Stomach smooth muscle (tissue), 2 donors: Measurements from ENCODE around the gene NEMP2.
"Not testable (repeated sequence)": the region's sequence is repeated elsewhere in the genome, so short reads cannot be mapped to it uniquely, and the experiment has no call there.

Experiments
- H3K27ac ChIP-seq: one replicate; pipeline ENCODE4 v1.7.0; 2013; ENCODE audit warnings: mild to moderate bottlenecking, low read length, inconsistent platforms
- H3K27me3 ChIP-seq, 2 donors: one replicate each; pipeline ENCODE4 v1.7.0; 2013; ENCODE audit warnings: low read length in 2 of 2; ENCODE audit not compliant: insufficient read depth in 2 of 2, control insufficient read depth in 1 of 2
- H3K36me3 ChIP-seq, 2 donors: one replicate each; pipeline ENCODE4 v1.7.0; 2013; ENCODE audit warnings: low read length in 2 of 2; ENCODE audit not compliant: control insufficient read depth in 2 of 2, insufficient read depth in 2 of 2
- H3K4me1 ChIP-seq: one replicate; pipeline ENCODE4 v1.7.0; 2013; ENCODE audit warnings: low read length; ENCODE audit not compliant: control insufficient read depth, insufficient read depth
- H3K4me3 ChIP-seq, 2 donors: one replicate each; pipeline ENCODE4 v1.7.0; 2013; ENCODE audit warnings: low read length in 2 of 2
- H3K9ac ChIP-seq, 2 donors: one replicate each; pipeline ENCODE4 v1.7.0; 2013; ENCODE audit warnings: low read length in 2 of 2, mild to moderate bottlenecking in 1 of 2
- H3K9me3 ChIP-seq, 2 donors: one replicate each; pipeline ENCODE4 v1.7.0; 2013; ENCODE audit warnings: low read length in 2 of 2; ENCODE audit not compliant: control insufficient read depth in 2 of 2
- donor health status: healthy.
- donor health status: Pancreatic carcinoma.

NEMP2 gene

GRCh38 chr2:190468814-190469569 lies 65.5 kb downstream of the NEMP2 start:
- H3K9ac ChIP-seq = peak overlapping the region in 1 of 2 donors; percentile 2

GRCh38 chr2:190468354-190468753 lies 66.2 kb downstream of the NEMP2 start:
- H3K36me3 ChIP-seq, H3K9me3 ChIP-seq, H3K4me3 ChIP-seq, H3K27me3 ChIP-seq: not testable (repeated sequence)
- Histone ChIP-seq H3K9ac (peak overlapping the region in 1 of 2 donors; percentile 7), H3K27ac (peak overlapping the region; percentile 68), H3K4me1 (peaks cover 28% of the 10 kb centered on the region)

More at GRCh38 chr2:190468814-190469569, 65.5 kb downstream of the NEMP2 start:
- Histone ChIP-seq H3K36me3 (no peaks in the 10 kb centered on the region), H3K27ac (peak overlapping the region; percentile 68), H3K27me3 (no peaks in the 10 kb centered on the region), H3K4me3 (no peak overlapping the region), H3K9me3 (no peaks in the 10 kb centered on the region), H3K4me1 (peaks cover 28% of the 10 kb centered on the region)

- no peaks in the 10 kb centered on the region for H3K9me3 ChIP-seq
- H3K36me3 ChIP-seq = peaks cover 0 to 2% of the 10 kb centered on the region in 2 donors
- H3K27ac ChIP-seq = peak overlapping the region; percentile 68
- peaks cover 28% of the 10 kb centered on the region for H3K4me1 ChIP-seq
- H3K4me3 ChIP-seq = peak overlapping the region in 1 of 2 donors; percentile 44
- H3K9ac ChIP-seq = peak overlapping the region in 1 of 2 donors; percentile 7
- no peaks in the 10 kb centered on the region for H3K27me3 ChIP-seq
Observed at GRCh38 chr2:190467575-190468083, 66.9 kb downstream of the NEMP2 start.

- Histone ChIP-seq H3K27me3 (no peaks in the 10 kb centered on the region), H3K36me3 (peaks cover 0 to 4% of the 10 kb centered on the region in 2 donors), H3K9me3 (no peaks in the 10 kb centered on the region), H3K4me3 (peak overlapping the region in 1 of 2 donors; percentile 44), H3K4me1 (peaks cover 28% of the 10 kb centered on the region), H3K27ac (peak overlapping the region; percentile 68), H3K9ac (no peak overlapping the region)
Observed at GRCh38 chr2:190466819-190467446, 67.6 kb downstream of the NEMP2 start.

DNA sequence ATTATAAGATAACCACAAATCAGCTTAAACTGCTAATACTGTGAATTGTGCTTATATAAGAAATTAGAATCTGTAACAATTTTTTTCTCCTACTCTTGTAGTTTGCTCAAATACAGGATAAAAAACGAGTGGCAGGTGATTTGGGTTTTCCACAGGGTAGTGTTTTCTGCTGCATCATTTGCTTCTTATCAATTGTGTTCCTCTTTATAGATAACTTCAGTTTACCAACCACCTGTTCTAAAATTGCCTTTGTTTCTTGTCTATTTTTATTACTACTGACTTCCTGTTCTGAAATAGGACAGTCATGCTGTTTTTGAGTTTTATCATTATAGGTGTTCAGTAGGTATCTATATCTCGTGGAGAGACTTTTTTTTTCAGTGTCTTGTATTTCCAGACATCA lies 69.5 kb downstream of the NEMP2 start:
- Histone ChIP-seq H3K36me3 (peaks cover 0 to 4% of the 10 kb centered on the region in 2 donors), H3K27me3 (no peaks in the 10 kb centered on the region), H3K4me3 (no peak overlapping the region), H3K4me1 (peaks cover 24% of the 10 kb centered on the region), H3K9ac (no peak overlapping the region), H3K9me3 (no peaks in the 10 kb centered on the region), H3K27ac (no peak overlapping the region)

DNA sequence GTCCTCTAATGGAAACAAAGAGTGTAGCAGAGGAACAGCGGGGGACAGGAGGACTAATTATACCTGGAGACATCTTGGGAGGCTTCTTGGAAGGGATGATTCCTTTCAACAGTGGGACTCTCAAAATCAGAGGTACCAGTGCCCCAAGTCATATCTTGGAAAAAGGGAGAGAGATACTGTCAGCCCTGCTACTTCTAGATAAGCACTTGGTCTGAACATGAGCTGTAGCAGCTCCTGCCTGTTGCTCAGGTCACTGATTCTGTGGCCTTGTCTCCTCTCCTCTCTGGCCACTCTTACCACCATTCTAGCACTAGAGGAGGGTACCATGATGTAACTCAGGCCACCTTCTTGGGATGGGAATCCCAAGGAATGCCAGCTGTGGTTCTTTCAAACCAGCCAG lies 71.9 kb downstream of the NEMP2 start:
- Histone ChIP-seq H3K4me3 (no peak overlapping the region), H3K9ac (no peak overlapping the region), H3K4me1 (peaks cover 12% of the 10 kb centered on the region), H3K27ac (no peak overlapping the region), H3K36me3 (peaks cover 0 to 5% of the 10 kb centered on the region in 2 donors), H3K9me3 (no peaks in the 10 kb centered on the region), H3K27me3 (no peaks in the 10 kb centered on the region)

DNA sequence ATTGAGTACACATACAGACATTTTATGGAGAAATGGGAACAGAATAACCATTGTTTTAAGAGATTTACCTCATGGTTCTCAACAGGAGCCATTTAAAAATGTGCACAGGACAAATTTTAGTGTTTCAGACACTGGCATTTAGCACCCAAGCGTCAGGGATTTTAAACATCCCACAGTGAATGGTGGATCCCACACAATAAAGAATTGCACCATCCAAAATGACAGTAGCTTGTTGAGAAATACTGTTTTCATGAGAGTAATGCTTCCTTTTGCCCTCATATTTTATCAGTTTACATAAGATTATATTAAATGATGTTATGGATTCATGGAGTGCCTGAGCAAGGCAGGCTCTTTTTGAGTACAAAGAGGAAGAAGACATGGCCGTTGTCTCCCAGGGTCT lies 72.3 kb downstream of the NEMP2 start:
- H3K27ac ChIP-seq = no peak overlapping the region
- H3K9me3 ChIP-seq = no peaks in the 10 kb centered on the region
- no peak overlapping the region for H3K4me3 ChIP-seq
- H3K36me3 ChIP-seq = peaks cover 0 to 5% of the 10 kb centered on the region in 2 donors
- no peaks in the 10 kb centered on the region for H3K27me3 ChIP-seq
- peaks cover 7% of the 10 kb centered on the region for H3K4me1 ChIP-seq
- no peak overlapping the region for H3K9ac ChIP-seq

DNA sequence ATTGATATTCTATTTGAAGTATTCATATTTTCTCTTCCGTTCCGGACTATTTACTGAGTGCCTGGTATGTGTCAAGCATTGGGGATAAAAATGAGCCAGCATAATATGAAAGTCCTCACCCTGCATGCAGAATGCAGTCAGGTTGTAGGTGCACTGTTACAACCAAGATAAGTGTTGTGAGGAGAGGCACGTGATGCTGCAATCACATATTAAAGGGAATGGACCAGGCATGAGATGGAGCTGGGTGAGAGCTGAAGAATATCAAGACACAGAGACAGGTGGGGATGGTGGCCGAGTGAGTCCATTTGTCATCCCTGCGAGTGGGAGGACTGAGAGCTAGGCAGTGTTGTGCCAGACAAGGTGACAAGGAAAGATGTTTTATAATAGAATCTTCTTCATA lies 74.0 kb downstream of the NEMP2 start:
- H3K9ac ChIP-seq = no peak overlapping the region
- H3K9me3 ChIP-seq = no peaks in the 10 kb centered on the region
- no peak overlapping the region for H3K27ac ChIP-seq

DNA sequence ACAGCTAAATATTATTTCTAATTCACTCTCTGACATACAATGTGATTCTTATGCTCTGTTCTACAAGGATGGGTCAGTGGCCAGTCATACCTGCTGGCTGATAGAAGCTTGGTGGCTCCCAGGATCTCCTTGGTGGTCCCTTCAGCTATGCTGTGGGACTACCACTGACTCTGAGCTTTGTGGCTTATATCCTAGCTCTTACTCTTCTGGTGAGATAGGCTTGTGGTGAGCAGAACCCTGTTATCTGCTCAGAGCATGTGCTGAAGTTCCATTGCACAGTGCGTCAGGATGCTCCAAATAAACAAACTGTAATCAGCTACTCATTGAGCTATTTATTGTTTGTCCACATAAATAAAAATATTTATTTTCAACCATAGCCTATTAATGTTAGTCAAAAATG lies 74.6 kb downstream of the NEMP2 start:
- H3K9me3 ChIP-seq = no peaks in the 10 kb centered on the region
- no peaks in the 10 kb centered on the region for H3K4me1 ChIP-seq
- no peak overlapping the region for H3K27ac ChIP-seq

More for the DNA sequence above, 74.0 kb downstream of the NEMP2 start:
- Histone ChIP-seq H3K4me3 (no peak overlapping the region), H3K36me3 (peaks cover 0 to 5% of the 10 kb centered on the region in 2 donors), H3K27me3 (no peaks in the 10 kb centered on the region), H3K4me1 (no peaks in the 10 kb centered on the region)

DNA sequence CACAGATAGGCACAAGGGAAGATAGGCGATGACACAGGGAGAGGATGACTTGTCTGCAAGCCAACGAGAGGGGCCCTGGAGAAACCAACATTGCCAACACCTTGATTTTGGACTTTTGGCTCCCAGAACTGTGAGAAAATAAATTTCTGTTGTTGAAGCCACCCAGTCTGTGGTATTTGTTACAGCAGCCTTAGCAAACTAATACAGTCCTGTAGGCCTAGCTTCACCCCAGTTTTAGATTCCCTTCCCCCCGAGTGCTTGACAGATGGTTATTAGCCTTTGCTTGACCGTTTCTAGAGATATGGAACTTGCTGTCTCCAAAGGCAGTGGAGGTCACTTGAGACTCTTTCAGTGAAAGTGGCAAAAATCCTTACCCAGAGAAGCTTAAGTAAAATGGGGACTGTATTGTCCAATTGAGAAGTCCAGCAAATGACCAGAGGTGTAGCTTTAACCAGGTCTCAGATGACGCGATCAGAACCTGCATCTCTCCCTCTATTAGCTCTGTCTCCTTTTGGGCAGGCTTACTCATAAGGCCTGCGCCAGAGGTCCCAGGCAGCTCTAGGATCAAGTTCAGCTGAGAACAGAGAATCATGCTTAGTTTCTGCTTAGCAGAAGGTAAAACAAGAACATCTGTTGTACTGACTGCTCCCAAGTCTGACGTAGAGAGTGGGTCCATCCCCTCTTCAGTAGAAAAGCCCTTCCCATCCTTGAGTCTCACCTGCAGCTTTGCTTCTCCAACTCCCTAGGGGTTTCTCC lies 76.0 kb downstream of the NEMP2 start:
- H3K27me3 ChIP-seq = no peaks in the 10 kb centered on the region
- no peaks in the 10 kb centered on the region for H3K4me1 ChIP-seq
- no peak overlapping the region for H3K27ac ChIP-seq
- H3K36me3 ChIP-seq = peaks cover 0 to 5% of the 10 kb centered on the region in 2 donors
- no peaks in the 10 kb centered on the region for H3K9me3 ChIP-seq
- H3K9ac ChIP-seq = no peak overlapping the region
- no peak overlapping the region for H3K4me3 ChIP-seq

More for the DNA sequence above, 74.6 kb downstream of the NEMP2 start:
- H3K9ac ChIP-seq = no peak overlapping the region
- no peak overlapping the region for H3K4me3 ChIP-seq
- no peaks in the 10 kb centered on the region for H3K27me3 ChIP-seq
- peaks cover 0 to 5% of the 10 kb centered on the region in 2 donors for H3K36me3 ChIP-seq
